H9 (cell line): ENCODE measurements around the gene SERPINA10. TPM values are rescaled to one million over a fixed set of nuclear protein-coding genes. Genes with fewer than 3 reads are reported as not detected.
"Not testable (repeated sequence)": the region's sequence is repeated elsewhere in the genome, so short reads cannot be mapped to it uniquely, and the experiment has no call there.

Experiments used
- DNase-seq: peaks from one replicate; pipeline ENCODE4 v3.0.0-alpha.2; 2017
- H2AFZ ChIP-seq: one replicate; pipeline ENCODE4 v1.6.1; 2013; ENCODE audit warnings: mild to moderate bottlenecking, low read length, control low read depth, moderate library complexity
- H2AK5ac ChIP-seq: 2 replicates; pipeline ENCODE4 v1.6.1; 2013; ENCODE audit warnings: low read length, control low read depth, mixed read lengths; ENCODE audit not compliant: insufficient read length
- H2BK120ac ChIP-seq: one replicate; pipeline ENCODE4 v1.6.1; 2013; ENCODE audit warnings: low read depth, mild to moderate bottlenecking, low read length, control low read depth, inconsistent platforms; ENCODE audit not compliant: poor library complexity, severe bottlenecking
- H2BK12ac ChIP-seq: 2 replicates; pipeline ENCODE4 v1.6.1; 2013; ENCODE audit warnings: low read length, control low read depth, mixed read lengths, low read depth; ENCODE audit not compliant: insufficient read length
- H2BK15ac ChIP-seq: 2 replicates; pipeline ENCODE4 v1.6.1; 2013; ENCODE audit warnings: low read depth, low read length, control low read depth
- H2BK20ac ChIP-seq: one replicate; pipeline ENCODE4 v1.6.1; 2013; ENCODE audit warnings: low read depth, mild to moderate bottlenecking, low read length, control low read depth, inconsistent platforms; ENCODE audit not compliant: poor library complexity, severe bottlenecking
- H2BK5ac ChIP-seq: 2 replicates; pipeline ENCODE4 v1.6.1; 2013; ENCODE audit warnings: low read length, control low read depth, mixed read lengths; ENCODE audit not compliant: insufficient read length
- H3K14ac ChIP-seq: 2 replicates; pipeline ENCODE4 v1.6.1; 2013; ENCODE audit warnings: low read length, control low read depth; ENCODE audit not compliant: insufficient read depth
- H3K18ac ChIP-seq: 2 replicates; pipeline ENCODE4 v1.6.1; 2013; ENCODE audit warnings: low read depth, mild to moderate bottlenecking, mixed read lengths, low read length, control low read depth; ENCODE audit not compliant: insufficient read length
- H3K23ac ChIP-seq: 2 replicates; pipeline ENCODE4 v1.6.1; 2013; ENCODE audit warnings: low read length, control low read depth, mixed read lengths, low read depth; ENCODE audit not compliant: insufficient read length
- H3K23me2 ChIP-seq: 2 replicates; pipeline ENCODE4 v1.6.1; 2013; ENCODE audit warnings: low read depth, mild to moderate bottlenecking, mixed read lengths, low read length, control low read depth; ENCODE audit not compliant: insufficient read length, poor library complexity, severe bottlenecking
- H3K27ac ChIP-seq: 2 replicates; pipeline ENCODE4 v1.5.1; 2013; ENCODE audit warnings: low read length, control low read depth, mixed read lengths, low read depth; ENCODE audit not compliant: insufficient read length
- H3K27me3 ChIP-seq: 2 replicates; pipeline ENCODE4 v1.6.1; 2013; ENCODE audit warnings: low read length, control low read depth, inconsistent platforms; ENCODE audit not compliant: insufficient read depth
- H3K4ac ChIP-seq: 2 replicates; pipeline ENCODE4 v1.6.1; 2013; ENCODE audit warnings: low read depth, mild to moderate bottlenecking, control low read depth, inconsistent platforms, low read length, moderate library complexity
- H3K4me1 ChIP-seq: 2 replicates; pipeline ENCODE4 v1.6.1; 2013; ENCODE audit warnings: low read length, control low read depth, inconsistent platforms; ENCODE audit not compliant: insufficient read depth
- H3K4me2 ChIP-seq: 2 replicates; pipeline ENCODE4 v1.6.1; 2013; ENCODE audit warnings: low read length, control low read depth, mixed read lengths; ENCODE audit not compliant: insufficient read length, insufficient read depth
- H3K56ac ChIP-seq: 2 replicates; pipeline ENCODE4 v1.6.1; 2013; ENCODE audit warnings: low read depth, mild to moderate bottlenecking, mixed read lengths, low read length, control low read depth; ENCODE audit not compliant: insufficient read length
- H3K79me1 ChIP-seq: 2 replicates; pipeline ENCODE4 v1.6.1; 2013; ENCODE audit warnings: low read depth, mild to moderate bottlenecking, moderate library complexity, low read length, control low read depth, inconsistent platforms; ENCODE audit not compliant: insufficient read depth, poor library complexity, severe bottlenecking
- H3K79me2 ChIP-seq: 2 replicates; pipeline ENCODE4 v1.6.1; 2013; ENCODE audit warnings: low read length, control low read depth, inconsistent platforms; ENCODE audit not compliant: insufficient read depth
- H3K9ac ChIP-seq: 2 replicates; pipeline ENCODE4 v1.6.1; 2013; ENCODE audit warnings: low read length, control low read depth, mixed read lengths; ENCODE audit not compliant: insufficient read length; ENCODE audit errors: extremely low read depth
- H3K9me3 ChIP-seq: one replicate; pipeline ENCODE4 v1.6.1; 2013; ENCODE audit warnings: low read depth, low read length, inconsistent platforms; ENCODE audit not compliant: control insufficient read depth
- H3T11ph ChIP-seq: one replicate; pipeline ENCODE4 v1.6.1; 2013; ENCODE audit warnings: mild to moderate bottlenecking, low read length, control low read depth, inconsistent platforms
- H4K20me1 ChIP-seq: one replicate; pipeline ENCODE4 v1.6.1; 2013; ENCODE audit not compliant: control insufficient read depth, insufficient read length, insufficient read depth
- H4K5ac ChIP-seq: 2 replicates; pipeline ENCODE4 v1.6.1; 2013; ENCODE audit warnings: low read depth, mild to moderate bottlenecking, mixed read lengths, low read length, control low read depth; ENCODE audit not compliant: insufficient read length
- H4K8ac ChIP-seq: replicated peaks from 2 replicates; pipeline ENCODE4 v1.6.1; 2013; ENCODE audit warnings: low read length, control low read depth, mixed read lengths, low read depth; ENCODE audit not compliant: insufficient read length
- H4K91ac ChIP-seq: 2 replicates; pipeline ENCODE4 v1.6.1; 2013; ENCODE audit warnings: low read depth, mild to moderate bottlenecking, moderate library complexity, mixed read lengths, low read length, control low read depth; ENCODE audit not compliant: insufficient read length
- H3K27ac Mint-ChIP-seq, 3 experiments: 2 replicates in 2 of 3; 3 replicates in 1 of 3; pipeline ENCODE4 v1.8.0; 2020 to 2021; ENCODE audit warnings: mixed read lengths in 3 of 3, mild to moderate bottlenecking in 1 of 3, moderate library complexity in 1 of 3
- H3K27me3 Mint-ChIP-seq: 2 replicates; pipeline ENCODE4 v1.8.0; 2021; ENCODE audit warnings: low read depth, mild to moderate bottlenecking, moderate library complexity, mixed read lengths
- H3K36me3 Mint-ChIP-seq, 3 experiments: 2 replicates in 2 of 3; 3 replicates in 1 of 3; pipeline ENCODE4 v1.8.0; 2020 to 2021; ENCODE audit warnings: low read depth in 3 of 3, mixed read lengths in 3 of 3; ENCODE audit not compliant: insufficient read depth in 1 of 3
- H3K4me1 Mint-ChIP-seq, 2 experiments: 2 replicates each; pipeline ENCODE4 v1.8.0; 2020; ENCODE audit warnings: mixed read lengths in 2 of 2
- H3K4me3 Mint-ChIP-seq, 2 experiments: 2 replicates in 1 of 2; 3 replicates in 1 of 2; pipeline ENCODE4 v1.8.0; 2020 to 2021; ENCODE audit warnings: mild to moderate bottlenecking in 2 of 2, mixed read lengths in 2 of 2, moderate library complexity in 1 of 2
- H3K9me3 Mint-ChIP-seq, 2 experiments: 2 replicates in 1 of 2; 3 replicates in 1 of 2; pipeline ENCODE4 v1.8.0; 2020; ENCODE audit warnings: mild to moderate bottlenecking in 2 of 2, mixed read lengths in 2 of 2, moderate library complexity in 1 of 2
- WGBS: extraction: QIAGEN DNeasy Blood & Tissue Kit; methylation state at CpG from one replicate; pipeline ENCODE4 v1.1.7; 2013; ENCODE audit warnings: missing lambda C conversion rate, low lambda C conversion rate, mixed read lengths; ENCODE audit not compliant: insufficient read length; ENCODE audit errors: extremely low coverage; 5-methylcytosine and 5-hydroxymethylcytosine counted together
- total RNA-seq: library from RNA; stranded (reverse); gene quantifications from 2 replicates; pipeline ENCODE4 v1.2.1, GENCODE V29; 2021
- TF ChIP-seq, protein P1 (sequence below): fragments of 200-600 bp; sonication (generic); conservative IDR thresholded peaks from 3 replicates; pipeline ENCODE4 v1.8.0; 2021; ENCODE audit warnings: antibody characterized with exemption, mild to moderate bottlenecking

The SERPINA10 gene
- total RNA-seq, 1 experiment from 2014 or later: not detected

DNA sequence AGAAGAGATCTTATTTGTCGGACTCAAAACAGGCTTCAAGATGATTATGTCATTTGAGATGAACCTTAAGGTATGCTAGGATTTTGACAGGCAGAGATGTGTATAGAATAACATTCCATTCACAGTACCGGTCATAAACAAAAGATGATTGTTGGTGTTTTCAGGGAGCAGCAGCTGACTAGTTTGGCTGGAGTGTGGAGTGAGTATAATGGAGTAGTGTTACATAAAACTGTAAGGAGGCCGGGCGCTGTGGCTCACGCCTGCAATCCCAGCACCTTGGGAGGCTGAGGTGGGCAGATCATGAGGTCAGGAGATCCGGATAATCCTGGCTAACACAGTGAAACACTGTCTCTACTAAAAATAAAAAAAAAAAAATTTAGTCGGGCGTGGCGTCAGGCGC is 23.9 kb downstream of the SERPINA10 start:
- Histone ChIP-seq H2BK5ac (no peak overlapping the region), H4K20me1 (no peaks in the 10 kb centered on the region), H2BK20ac (no peak overlapping the region), H3K23ac (no peak overlapping the region), H2BK12ac (no peak overlapping the region), H3K23me2 (no peaks in the 10 kb centered on the region), H2BK15ac (no peak overlapping the region), H3K4me2 (no peak overlapping the region), H2BK120ac (no peak overlapping the region), H3K27me3 (no peaks in the 10 kb centered on the region), H3T11ph (no peak overlapping the region), H3K9ac (no peak overlapping the region), H3K27ac (no peak overlapping the region), H3K9me3 (no peaks in the 10 kb centered on the region), H2AFZ (no peak overlapping the region), H3K18ac (no peak overlapping the region), H3K56ac (no peak overlapping the region), H4K5ac (no peak overlapping the region), H3K4ac (no peak overlapping the region), H4K91ac (no peak overlapping the region), H3K4me1 (no peaks in the 10 kb centered on the region), H4K8ac (no peak overlapping the region), H3K79me2 (no peaks in the 10 kb centered on the region), H3K14ac (no peak overlapping the region), H3K79me1 (no peaks in the 10 kb centered on the region), H2AK5ac (no peak overlapping the region)
- H3K9me3 Mint-ChIP-seq: no peaks in the 10 kb centered on the region
- TF ChIP-seq, protein P1, sequence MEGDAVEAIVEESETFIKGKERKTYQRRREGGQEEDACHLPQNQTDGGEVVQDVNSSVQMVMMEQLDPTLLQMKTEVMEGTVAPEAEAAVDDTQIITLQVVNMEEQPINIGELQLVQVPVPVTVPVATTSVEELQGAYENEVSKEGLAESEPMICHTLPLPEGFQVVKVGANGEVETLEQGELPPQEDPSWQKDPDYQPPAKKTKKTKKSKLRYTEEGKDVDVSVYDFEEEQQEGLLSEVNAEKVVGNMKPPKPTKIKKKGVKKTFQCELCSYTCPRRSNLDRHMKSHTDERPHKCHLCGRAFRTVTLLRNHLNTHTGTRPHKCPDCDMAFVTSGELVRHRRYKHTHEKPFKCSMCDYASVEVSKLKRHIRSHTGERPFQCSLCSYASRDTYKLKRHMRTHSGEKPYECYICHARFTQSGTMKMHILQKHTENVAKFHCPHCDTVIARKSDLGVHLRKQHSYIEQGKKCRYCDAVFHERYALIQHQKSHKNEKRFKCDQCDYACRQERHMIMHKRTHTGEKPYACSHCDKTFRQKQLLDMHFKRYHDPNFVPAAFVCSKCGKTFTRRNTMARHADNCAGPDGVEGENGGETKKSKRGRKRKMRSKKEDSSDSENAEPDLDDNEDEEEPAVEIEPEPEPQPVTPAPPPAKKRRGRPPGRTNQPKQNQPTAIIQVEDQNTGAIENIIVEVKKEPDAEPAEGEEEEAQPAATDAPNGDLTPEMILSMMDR: no peak
- peaks cover 0 to 6% (median 0%) of the 10 kb centered on the region in 3 experiments; a peak in 1 of 7 replicates for H3K36me3 Mint-ChIP-seq
- WGBS: no CpG with 5 or more reads among the region's 10 CpGs
- H3K27ac Mint-ChIP-seq: no peak overlapping the region
- H3K4me1 Mint-ChIP-seq: no peaks in the 10 kb centered on the region
- no peak overlapping the region for H3K4me3 Mint-ChIP-seq
- H3K27me3 Mint-ChIP-seq: no peaks in the 10 kb centered on the region
- no peak for DNase-seq

DNA sequence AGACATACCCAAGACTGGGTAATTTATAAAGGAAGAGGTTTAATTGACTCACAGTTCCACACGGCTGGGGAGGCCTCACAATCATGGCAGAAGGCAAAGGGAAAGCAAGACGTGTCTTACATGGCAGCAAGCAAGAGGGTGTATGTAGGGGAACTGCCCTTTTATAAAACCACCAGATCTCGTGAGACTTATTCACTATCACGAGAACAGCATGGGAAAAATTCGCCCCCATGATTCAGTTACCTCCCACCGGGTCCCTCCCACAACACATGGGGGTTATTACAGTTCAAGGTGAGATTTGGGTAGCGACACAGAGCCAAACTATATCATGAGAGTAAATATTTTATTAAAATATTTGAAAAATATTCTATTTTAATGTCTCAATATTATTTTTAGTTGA is 24.5 kb downstream of the SERPINA10 start:
- H3K23ac ChIP-seq, H2BK5ac ChIP-seq, H3K27me3 Mint-ChIP-seq, H3K4me1 ChIP-seq, H4K20me1 ChIP-seq, H3K9me3 ChIP-seq, H3K79me1 ChIP-seq, H3K4ac ChIP-seq, H3K23me2 ChIP-seq, H3K36me3 Mint-ChIP-seq, H3K4me2 ChIP-seq, H4K8ac ChIP-seq, H3K79me2 ChIP-seq, H2BK12ac ChIP-seq, H3K27ac ChIP-seq, H2BK20ac ChIP-seq, DNase-seq, H3K27ac Mint-ChIP-seq, H3K9me3 Mint-ChIP-seq, H3K18ac ChIP-seq, H3K4me3 Mint-ChIP-seq, H2AK5ac ChIP-seq, H4K91ac ChIP-seq, H3K9ac ChIP-seq, H2BK120ac ChIP-seq, H3K4me1 Mint-ChIP-seq, H2AFZ ChIP-seq, H3T11ph ChIP-seq, H2BK15ac ChIP-seq, H3K27me3 ChIP-seq, H3K14ac ChIP-seq, H3K56ac ChIP-seq, H4K5ac ChIP-seq: not testable (repeated sequence)
- WGBS: no CpG with 5 or more reads among the region's 7 CpGs
